Measurements from ENCODE around the gene EN1.

The EN1 gene

DNA sequence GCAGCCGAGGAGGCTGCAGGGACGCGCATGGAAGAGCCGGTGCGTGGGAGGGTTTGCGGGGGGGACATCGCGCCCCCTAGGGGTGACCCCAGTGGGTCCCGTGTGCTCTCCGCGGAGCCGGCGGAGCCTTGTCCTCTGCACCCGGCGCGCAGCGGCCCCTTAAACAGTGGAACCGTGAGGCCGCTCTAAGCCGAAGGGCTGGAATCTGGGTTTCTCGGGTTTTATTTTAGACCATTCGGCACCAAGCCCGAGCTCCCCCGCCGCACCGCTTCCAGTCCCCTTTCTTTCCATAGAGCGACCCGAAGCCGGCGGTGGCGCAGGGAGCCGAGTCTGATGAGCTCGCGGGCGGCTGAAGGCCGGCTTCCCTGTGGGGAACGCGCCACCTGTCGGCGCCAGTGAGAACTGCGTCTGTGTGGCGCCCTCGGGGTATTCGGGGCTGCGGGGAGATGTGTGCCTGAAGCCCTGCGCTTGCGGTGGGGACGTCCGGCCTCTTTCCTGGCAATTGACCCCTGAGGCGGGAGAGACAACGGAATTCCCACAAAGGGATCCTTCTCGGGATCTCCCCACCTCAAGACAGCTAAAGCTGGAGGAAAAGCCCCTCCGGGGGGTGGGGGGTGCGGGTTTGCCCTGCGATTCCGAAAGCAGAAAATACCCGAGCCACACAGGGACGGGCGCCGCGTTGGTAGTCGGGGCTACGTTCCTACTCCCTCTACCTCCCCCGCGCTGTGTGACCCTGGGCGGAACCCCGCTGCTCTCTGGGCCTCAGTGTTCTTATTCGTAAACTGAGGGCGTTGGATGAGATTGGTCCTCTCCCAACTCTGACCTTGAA, 8.2 kb upstream of the EN1 start:
- FAIRE-seq: no peak

DNA sequence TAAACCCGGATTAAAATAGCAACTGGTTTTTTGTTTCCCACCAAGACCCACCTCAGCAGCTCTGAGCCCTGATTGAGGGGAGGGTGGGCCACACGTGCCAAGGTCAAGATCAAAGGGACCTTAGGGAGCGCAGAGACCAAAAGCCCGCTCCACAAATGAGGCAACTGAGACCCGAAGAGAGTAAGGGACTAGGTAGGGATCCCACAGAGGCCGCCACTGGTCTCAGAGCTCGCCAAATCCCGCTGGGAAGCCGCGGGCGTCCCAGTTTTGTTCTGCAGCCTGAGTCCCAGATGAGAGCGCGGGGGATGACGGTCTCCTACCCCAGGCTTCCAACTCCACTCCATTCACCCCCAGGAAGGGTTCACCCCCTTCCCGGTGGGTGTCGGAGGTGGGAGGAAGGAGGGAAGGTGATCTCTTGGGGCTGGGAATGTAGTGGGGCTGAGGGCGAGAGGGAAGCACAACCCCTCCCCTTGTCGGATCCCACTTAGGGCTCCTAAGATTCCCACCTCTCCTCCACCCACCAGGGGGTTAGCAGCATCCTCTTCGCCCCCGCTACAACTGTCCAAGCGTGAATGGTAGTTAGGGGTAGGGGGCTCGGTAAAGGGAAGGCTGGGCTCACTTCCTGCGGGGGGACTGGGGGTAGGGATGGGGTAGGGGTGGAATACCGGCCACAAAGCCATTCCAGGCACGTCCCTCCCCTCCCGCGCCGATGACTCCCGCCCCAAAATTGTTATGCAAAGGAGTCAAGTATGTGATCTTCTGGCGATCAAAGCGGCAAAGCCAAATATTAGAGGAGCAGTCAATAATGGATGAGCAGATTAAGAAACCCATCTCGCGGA, 7.3 kb upstream of the EN1 start:
- no peak for FAIRE-seq

DNA sequence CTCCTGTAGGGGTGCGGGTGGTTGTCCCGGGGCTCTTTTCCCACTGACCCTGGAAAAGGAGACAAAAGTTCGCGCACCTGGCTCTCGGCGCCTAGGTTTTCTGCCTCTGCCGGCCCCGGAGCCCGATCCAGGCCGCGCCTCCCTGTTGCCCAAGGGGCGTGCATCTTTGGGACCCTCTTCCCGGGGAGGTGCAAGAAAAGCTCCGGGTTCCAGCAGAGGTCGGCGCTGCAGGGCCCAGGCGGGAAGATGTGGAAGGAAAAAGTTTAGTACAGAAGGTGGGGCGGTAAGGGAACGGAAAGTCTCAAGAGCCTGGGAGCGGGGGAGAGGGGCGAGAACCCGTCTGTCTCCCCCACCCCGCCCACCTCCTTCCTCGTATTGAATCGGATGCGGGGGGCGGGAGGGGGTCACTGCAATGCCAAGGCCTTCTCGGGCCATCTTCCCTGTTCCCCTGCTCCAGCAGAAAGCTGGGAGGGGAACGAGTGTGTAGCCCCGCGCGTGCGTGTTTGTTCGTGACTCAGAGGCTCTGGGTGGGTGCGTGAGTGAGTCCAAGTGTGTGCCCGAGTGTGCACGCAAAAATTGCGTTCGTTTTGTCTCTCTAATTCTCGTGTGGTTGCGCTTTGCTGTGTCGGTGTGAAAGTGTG, 6.3 kb upstream of the EN1 start:
- FAIRE-seq: no peak

- FAIRE-seq: no peak
Observed at GRCh38 chr2:118853129-118853640, 5.7 kb upstream of the EN1 start.

- no peak for FAIRE-seq
Observed at GRCh38 chr2:118852605-118853128, 5.2 kb upstream of the EN1 start.

DNA sequence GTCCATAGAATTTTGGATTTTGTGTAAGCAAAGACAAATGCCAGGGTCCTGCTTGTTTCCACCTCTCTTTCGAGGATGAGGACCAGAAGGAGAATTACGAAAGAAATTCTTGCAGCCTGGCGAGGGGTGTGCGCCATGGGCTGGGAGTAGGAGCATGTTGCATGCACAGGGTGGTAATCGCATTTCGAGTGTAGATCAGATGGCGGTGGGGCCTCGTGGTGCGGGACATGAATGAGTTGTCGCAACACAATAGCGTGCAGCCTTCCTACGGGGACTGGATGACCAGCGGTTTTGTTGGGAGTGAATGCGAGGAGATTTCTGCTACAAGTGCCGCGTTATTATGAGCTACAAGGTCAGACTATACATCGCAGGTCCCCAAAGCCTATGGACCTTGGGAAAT, 4.2 kb upstream of the EN1 start:
- no peak for FAIRE-seq

GRCh38 chr2:118850901-118851415, 3.5 kb upstream of the EN1 start:
- no peak for FAIRE-seq

DNA sequence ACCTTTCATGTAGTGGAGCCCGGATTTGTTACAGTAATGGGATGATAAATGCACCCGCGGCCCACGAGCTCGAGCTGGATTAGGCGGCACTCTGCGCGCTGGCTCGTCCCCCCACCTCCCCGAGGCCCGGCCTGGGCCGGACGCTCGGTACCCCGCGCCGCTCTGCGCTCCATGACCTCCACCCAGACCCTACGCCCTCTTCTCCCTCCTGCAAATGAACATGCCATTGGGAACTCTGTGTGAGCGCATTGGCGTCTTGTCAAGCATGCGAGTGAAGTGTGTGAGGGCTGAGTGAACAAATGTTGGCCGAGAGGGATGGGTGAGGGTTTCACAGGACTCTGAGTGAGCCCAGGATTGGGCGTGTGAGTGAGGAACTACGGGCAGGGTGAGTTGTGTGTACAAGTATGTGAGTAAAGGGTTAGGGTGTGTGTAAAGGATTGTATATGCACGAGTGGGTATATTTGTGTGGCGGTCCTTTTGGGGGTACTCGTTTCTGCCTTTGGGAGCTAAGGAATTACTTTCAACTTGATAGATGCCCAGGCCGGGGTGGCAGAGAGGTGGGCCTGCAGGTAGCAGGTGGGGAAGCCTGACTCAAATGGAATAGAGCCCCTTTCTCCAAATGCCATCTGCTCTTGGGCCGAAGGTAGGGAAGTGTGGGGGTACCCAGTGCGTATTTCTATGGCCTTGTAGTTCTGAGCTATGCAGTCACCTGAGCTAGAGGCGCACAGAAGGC, 2.9 kb upstream of the EN1 start:
- FAIRE-seq: no peak

DNA sequence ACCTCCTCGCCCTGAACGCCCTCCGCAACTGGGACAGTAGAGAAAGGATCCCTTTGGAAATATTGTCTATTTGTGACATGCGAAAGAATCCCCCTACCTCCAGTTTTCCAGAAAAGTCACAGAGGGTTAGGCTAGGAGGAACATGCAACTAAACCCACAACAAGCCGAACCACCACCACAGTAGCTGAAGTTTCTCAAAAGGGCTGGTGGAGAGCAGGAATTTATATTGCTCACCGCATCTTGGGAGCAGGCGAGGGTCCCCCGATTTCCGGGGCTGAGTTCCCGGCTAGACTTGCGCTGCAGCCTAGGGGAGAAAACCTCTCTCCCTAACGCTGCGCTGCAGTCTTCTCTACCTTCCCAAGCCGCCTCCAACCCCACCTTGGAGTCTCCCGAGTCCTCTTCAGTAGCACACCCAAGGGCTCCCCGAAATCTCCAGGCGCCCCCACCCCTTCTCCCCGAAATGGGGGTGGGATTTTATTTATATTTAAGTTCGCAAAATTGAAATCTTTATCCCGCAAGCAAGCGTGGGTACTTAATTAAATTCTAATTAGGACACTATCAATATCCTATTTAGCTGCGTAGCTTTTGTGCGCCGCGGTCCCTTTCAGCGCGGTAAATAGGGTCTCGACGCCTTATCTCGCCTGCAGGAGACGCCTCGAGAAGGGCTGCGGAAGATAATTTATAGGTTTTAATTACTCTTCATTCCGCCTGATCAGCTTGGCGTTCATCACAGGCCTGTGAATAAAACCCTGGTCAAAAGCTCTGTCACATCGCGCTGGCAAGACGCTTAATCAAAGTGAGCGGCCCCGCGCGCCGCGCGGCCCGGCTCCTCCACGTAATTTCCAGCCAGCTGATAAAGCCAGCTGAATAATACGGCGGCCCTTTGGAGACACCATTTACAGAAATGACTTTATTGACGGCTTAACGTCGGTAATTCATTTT, 2.0 kb upstream of the EN1 start:
- FAIRE-seq: no peak

GRCh38 chr2:118848381-118849225, 1.2 kb upstream of the EN1 start:
- no peak for FAIRE-seq

DNA sequence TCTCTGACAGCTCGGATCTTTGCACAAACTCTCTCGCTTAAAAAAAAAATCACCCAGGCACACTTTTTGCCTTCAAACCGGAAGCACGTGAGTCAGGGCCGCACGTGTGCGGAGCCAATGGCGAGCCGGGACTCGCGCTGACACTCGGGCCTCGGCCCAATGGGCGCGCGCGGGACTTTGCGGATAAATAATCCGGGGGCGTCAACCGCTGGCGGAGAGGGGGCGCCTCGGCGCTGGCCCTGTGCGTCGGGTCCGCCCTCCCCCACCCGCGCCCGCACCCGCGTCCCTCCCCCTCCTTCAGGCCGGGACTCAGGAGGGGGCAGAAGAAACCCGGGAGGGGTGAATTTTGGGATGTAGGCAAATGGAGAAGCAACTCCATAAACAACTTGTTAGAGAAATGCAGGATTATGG, 319 bp upstream of the EN1 start:
- no peak for FAIRE-seq

DNA sequence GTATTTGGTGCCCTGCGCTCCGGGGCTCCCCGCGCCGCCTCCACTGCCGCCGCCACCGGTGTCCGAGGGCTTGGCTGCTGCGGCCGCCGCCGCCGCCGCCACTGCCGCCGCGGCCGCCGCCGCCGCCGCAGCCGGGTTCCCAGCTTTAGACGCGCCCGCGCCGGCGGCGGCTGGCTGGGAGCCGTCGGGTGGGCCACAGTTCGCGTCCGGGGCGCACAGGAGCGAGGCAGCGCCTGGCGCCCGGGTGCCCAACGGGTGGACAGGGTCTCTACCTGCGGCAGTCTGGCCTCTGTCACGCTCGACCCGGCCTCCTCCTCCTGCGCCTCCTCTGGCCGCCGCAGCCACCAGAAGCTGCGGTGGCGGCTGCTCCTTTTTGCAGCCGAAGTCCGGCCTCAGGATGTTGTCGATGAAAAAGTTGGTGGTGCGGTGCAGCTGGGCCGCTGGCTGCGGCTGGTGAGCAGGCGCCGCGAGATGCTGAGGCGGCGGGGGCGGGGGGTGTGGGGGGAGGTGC, 951 bp downstream of the EN1 start:
- no peak for FAIRE-seq

- no peak for FAIRE-seq
Observed at GRCh38 chr2:118845522-118846441, 1.7 kb downstream of the EN1 start.

DNA sequence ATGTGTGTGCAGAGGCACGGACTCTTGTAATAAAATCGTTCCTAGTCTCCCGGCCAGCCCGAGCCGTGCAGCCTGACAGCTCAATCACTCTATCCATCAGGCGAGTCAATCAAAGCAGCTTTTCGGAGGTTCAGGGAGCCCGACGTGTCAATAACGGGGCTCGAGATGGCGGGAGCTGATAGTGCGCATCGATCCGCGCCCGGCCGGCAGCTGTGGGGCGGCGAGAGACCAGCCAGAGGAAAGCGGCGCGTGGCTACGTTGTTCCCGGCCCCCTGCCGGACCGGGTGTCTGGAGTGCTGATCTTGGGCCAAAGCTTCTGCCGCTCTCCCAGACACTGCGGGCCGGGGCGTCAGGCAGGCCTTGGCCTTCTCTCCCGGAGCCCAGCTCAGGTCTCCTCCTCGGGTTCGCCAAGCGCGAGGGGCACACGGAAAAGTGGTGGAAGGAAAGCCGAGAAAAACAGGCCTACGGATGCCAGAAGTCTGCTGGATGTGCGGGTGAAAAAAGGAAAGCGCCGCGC, 2.4 kb downstream of the EN1 start:
- no peak for FAIRE-seq

GRCh38 chr2:118844261-118845004, 3.0 kb downstream of the EN1 start:
- FAIRE-seq: no peak

- no peak for FAIRE-seq
Observed at GRCh38 chr2:118843483-118844132, 3.8 kb downstream of the EN1 start.
